HG02759 (cell line): Measurements from ENCODE around the gene NFKBIE.
"Not testable (repeated sequence)": the region's sequence is repeated elsewhere in the genome, so short reads cannot be mapped to it uniquely, and the experiment has no call there.

Experiments
- ATAC-seq: cut with Tn5 transposase; IDR thresholded peaks from one replicate; pipeline ENCODE4 v1.9.1; 2021; ENCODE audit warnings: mild to moderate bottlenecking, moderate library complexity; ENCODE audit not compliant: unreplicated experiment

Gene NFKBIE

DNA sequence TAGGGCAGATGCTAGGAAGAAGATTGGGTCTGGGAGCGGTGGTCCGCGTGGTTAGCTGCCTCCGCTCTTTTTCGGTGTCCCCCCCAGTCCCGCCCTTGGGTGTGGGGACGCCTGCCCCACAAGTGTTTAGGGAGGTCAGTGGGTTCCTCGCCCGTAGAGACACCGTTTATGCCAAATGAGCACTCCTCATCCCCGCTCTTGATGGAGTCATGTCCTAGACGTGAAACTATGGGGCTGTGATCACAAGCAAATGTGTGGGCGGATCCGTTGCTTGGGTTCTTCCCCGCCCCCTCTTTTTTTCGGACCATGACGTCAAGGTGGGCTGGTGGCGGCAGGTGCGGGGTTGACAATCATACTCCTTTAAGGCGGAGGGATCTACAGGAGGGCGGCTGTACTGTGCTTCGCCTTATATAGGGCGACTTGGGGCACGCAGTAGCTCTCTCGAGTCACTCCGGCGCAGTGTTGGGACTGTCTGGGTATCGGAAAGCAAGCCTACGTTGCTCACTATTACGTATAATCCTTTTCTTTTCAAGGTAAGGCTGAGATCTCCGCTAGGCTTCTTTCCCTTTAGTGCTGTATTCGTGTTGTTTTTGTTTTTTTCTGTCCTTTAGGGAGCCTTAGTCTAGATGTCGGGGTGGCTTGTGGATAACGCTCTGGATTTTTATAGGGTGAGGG, 18.6 kb downstream of the NFKBIE start, which contains the start of gene HSP90AB1:
Gene HSP90AB1, plus strand, starts transcription at position 439 of the 675 bp plus-strand sequence. CDS start 1,529 bp downstream, outside the sequence.
- ATAC-seq, result peak; percentile 62

DNA sequence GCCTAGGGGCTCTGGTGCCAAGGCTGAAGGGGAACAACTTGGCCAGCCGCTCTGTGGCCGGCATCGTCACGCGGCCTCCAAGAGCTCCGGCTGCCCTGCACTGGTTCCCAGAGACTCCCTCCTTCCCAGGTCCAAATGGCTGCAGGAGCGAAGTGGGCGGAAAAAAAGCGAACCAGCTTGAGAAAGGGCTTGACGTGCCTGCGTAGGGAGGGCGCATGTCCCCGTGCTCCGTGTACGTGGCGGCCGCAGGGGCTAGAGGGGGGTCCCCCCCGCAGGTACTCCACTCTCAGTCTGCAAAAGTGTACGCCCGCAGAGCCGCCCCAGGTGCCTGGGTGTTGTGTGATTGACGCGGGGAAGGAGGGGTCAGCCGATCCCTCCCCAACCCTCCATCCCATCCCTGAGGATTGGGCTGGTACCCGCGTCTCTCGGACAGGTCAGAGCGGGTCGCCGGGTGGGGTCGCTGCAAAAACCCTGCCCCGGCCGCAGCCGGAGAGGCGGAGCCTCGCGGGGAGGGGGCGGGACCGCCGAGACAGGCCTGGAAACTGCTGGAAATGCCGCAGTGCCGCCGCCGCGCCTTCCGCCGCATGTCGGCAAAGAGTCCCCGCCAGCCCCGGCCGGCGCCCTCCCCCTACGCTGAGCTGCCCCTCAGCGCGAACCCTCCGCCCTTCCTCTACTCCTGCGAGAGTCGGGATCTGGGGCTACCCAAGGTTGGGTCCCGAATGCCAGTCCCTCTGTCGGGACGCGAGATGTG, 19.3 kb downstream of the NFKBIE start:
- ATAC-seq, result peak; percentile 63

GRCh38 chr6:44245391-44245911, 19.9 kb downstream of the NFKBIE start:
- ATAC-seq, result no peak

DNA sequence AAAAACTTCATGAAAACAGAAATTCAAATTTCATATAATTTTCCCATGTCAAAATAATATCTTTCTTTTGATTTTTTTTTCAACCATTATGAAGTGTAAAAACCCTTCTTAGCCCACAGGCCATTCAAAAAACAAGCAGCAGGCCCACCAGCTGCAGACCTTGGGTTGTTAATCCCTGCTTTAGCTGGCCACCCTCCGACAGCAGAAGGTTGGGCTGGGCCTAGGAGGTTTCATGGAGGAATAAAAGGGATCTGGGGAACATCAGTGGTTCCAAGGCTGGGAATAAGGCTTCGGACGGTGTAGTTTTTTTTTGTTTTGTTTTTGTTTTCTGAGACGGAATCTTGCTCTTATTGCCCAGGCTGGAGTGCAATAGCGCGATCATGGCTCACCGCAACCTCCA, 22.0 kb downstream of the NFKBIE start:
- ATAC-seq, result no peak

DNA sequence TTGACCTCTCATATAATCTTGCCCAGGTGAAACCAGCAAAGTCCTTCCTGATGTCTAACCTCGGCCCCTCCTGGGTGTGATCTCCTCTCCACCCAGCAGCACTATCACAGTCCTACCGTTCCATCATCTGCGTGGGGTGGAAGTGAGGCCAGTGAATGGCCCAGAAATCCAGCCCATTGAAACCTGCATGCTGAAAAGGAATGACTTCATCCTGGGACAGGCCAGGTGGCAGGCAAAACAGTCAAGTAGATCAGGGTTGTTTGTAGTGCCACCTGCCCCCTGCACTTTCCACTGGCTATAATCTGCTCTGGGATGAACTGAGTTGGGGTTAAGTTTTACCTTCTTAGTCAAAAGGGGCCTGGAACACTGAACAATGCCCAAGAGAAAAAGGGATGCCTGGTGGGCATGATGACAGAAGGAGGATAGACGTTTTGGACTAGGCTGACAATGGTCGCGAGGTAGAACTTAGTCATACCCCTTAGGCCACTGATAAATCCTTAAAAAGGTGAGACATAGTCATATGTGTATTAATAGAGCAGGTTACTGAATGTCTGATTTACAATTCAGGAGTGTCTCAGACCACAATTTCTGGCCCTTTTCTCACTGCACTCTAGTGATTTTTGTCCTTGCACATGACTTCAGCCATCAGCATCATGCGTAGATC, 26.5 kb downstream of the NFKBIE start:
- no peak for ATAC-seq

DNA sequence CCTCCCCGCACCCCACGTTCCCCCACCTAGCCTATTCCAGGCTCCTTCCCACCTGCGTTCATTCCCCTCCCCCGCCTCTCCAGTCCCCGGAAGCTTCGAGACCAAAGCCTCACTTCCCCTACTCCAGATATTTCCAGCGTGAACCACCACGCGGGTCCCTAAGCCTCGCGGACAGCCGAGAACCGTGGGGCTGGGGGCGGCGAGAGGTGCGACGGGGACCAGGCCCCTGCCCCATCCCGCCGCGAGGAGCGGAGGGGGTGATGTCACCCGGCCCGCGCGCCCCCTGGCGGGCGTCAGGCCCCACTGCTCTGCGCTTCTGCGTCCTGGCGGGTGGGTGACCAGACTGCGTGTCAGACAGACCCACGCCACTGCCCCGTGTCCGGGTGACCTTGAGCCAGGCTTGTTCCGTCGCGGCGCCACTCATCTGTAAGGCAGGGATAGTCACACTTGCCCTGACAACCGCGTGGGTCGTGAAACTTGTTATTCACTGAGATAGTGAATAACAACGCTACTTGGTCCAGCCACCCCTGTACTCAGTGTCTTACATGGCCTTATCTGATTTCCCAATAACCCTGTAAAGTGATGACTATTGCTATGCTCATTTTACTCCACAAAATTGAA, 27.4 kb downstream of the NFKBIE start:
- peak; percentile 89 for ATAC-seq

GRCh38 chr6:44237021-44237812, 28.1 kb downstream of the NFKBIE start:
- ATAC-seq, result peak; percentile 69

DNA sequence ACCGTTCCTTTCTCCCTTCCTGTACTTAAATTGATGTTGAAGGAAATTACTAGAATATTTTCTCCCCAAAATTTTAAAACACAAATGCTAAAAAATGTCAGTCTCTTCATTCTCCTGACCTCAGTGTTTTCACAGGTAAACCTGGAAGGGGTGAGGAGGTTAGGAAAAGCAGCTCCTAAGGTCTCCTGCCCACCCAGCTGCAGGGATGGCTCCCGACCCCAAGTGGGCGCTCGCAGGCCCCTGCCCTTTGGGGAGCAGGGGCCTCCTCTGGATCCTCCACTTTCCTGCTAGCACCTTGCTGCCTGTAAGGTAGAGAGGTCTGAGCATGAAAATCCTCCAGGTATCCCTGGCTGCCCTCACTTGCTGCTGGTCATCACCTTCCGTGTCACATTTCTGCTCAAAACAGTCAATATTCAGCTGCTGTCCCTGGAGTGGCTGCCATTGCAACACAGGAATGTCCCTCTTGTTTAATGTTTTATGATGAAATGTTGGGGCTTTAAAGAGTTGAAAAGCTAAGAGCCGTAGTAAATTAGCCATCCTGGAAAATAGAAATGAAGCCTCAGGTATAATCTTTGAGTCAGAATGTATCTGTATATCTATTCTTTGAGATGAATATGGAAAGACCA, 29.3 kb downstream of the NFKBIE start:
- no peak for ATAC-seq

- no peak for ATAC-seq
Measured at GRCh38 chr6:44235269-44235668, 30.1 kb downstream of the NFKBIE start.

DNA sequence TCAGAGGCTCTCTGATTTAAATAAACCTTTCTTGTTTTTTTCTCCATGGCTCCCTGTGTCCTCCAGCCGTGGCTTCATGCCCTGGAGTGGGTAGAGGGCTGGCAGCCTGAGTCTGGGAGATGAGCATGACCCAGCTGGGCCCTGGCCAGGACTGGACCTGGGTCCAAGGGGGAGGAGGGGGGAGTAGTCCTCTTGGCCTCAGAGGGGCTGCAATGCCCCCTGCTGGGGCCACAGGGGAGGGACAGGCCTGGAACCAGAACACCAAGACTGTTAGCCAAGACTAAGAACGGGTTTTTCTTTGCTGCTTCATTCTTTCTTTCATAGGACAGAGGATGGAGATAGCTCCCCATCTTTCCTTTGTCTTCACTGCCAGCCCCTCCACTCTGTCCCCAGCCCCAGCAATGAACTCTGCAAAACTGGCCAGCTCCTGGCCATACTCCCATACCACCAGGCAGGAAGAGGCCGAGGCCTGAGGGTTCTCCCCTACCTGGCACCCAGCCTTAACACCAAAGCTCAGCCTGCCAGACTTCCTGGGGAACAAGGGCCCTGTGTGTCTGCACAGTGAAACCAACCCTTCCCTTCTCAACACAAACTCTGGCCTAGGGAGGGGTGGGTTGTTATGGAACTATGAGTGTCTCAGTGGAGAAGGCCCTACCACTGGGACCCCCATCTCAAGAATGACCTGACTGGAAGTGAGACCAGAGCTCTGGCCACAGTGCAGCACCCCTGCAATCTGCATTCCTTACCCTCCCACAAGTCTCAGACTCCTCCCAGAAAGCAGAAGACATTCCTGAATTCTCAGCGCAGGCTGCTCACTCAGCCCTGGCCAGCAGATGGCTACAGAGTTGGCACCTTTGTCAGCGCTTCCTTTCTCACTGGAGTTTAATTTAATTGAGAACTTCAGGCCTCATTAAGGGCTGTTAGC, 31.0 kb downstream of the NFKBIE start:
- no peak for ATAC-seq

GRCh38 chr6:44233567-44234100, 31.7 kb downstream of the NFKBIE start:
- ATAC-seq, result no peak

GRCh38 chr6:44232676-44233566, 32.4 kb downstream of the NFKBIE start:
- ATAC-seq, result no peak

- ATAC-seq, result not testable (repeated sequence)
Measured at GRCh38 chr6:44231426-44231825, 33.9 kb downstream of the NFKBIE start.

GRCh38 chr6:44230034-44230675, 35.2 kb downstream of the NFKBIE start:
- ATAC-seq, result no peak

DNA sequence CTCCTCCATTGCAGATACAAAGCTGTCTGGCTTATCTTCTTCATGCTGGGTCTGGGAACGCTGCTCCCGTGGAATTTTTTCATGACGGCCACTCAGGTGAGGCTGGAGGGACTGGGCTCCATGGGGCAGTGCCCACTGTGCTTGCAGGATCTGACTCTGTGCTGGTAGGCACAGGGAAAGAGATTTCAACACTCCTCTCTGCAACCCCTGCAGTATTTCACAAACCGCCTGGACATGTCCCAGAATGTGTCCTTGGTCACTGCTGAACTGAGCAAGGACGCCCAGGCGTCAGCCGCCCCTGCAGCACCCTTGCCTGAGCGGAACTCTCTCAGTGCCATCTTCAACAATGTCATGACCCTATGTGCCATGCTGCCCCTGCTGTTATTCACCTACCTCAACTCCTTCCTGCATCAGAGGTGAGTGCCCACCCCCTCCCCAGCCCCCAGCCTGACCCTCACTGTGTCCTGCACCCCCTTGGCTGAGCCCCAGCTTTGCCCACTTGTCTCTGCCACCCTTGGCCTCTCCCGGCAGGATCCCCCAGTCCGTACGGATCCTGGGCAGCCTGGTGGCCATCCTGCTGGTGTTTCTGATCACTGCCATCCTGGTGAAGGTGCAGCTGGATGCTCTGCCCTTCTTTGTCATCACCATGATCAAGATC, 35.8 kb downstream of the NFKBIE start:
- ATAC-seq, result no peak

DNA sequence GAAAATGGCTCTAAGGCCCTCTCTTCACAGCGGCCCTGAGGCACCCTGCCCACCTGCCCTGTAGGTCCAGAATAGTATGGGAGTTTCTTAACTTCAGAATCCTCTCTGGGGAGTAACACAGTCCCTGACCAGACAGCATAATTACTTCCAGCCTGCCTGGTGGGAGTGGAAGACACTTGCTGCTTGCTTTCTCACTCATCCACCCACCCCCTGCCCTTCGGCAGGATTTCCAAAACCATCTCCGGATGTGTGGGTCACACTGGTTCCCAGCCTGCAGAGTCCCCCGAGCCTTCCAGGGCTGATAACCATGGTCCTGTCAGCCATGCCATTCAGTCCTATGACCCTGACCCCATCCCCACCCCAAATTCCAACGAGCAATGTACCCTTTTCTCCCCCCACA, 36.5 kb downstream of the NFKBIE start:
- no peak for ATAC-seq

DNA sequence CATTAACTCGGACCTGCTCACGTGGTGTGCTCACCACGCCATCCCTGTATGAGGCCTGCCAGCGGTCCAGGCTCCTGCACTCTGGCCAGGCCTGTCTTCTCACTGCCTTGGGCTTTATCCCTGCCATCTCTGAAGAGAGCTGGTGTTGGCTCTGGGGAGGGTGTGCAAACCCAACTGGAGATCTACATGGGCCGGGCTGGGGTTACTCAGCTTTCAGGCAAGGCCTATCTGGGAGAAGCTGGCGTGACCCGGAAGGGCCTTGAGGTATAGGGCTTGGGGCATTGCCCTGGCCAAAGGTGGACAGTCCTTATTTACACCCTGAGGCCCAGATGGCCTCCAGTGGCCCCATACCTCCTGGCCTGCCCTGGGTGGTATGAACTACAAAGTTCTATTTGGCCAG, 36.9 kb downstream of the NFKBIE start:
- ATAC-seq, result no peak
